Activated CD4-positive, alpha-beta memory T cell treated with anti-CD3 and anti-CD28 coated beads for 36 hours (primary cell): ENCODE data around the gene ACOT4. TPM values are rescaled to one million over a fixed set of nuclear protein-coding genes. Genes with fewer than 3 reads are reported as not detected.
"Not testable (repeated sequence)": the region's sequence is repeated elsewhere in the genome, so short reads cannot be mapped to it uniquely, and the experiment has no call there.

Source experiments
- CTCF ChIA-PET: fragments of 350-600 bp; sonication (Branson Sonifier 250); formaldehyde crosslinking; loops from one replicate; lab custom pipeline; 2021; ENCODE audit warnings: antibody characterized with exemption, inconsistent platforms; lab: Charles Lee
- POLR2A ChIA-PET: fragments of 350-600 bp; sonication (Branson Sonifier 250); formaldehyde crosslinking; loops from one replicate; lab custom pipeline; 2021; ENCODE audit warnings: antibody characterized with exemption; lab: Charles Lee
- DNase-seq: peaks from one replicate; pipeline ENCODE4 v3.0.0-alpha.2; 2020
- H3K27ac Mint-ChIP-seq: one replicate; pipeline ENCODE4 v1.8.0; 2021; ENCODE audit warnings: mixed read lengths
- H3K27me3 Mint-ChIP-seq: one replicate; pipeline ENCODE4 v1.8.0; 2021; ENCODE audit warnings: mixed read lengths
- H3K36me3 Mint-ChIP-seq: one replicate; pipeline ENCODE4 v1.8.0; 2021; ENCODE audit warnings: mixed read lengths
- H3K4me1 Mint-ChIP-seq: one replicate; pipeline ENCODE4 v1.8.0; 2021; ENCODE audit warnings: low read depth, mixed read lengths
- H3K4me3 Mint-ChIP-seq: one replicate; pipeline ENCODE4 v1.8.0; 2021; ENCODE audit warnings: mild to moderate bottlenecking, mixed read lengths
- H3K9me3 Mint-ChIP-seq: one replicate; pipeline ENCODE4 v1.8.0; 2021; ENCODE audit warnings: mixed read lengths
- intact Hi-C: fragments of 100-400 bp; cut with micrococcal nuclease; formaldehyde crosslinking; loops from one replicate; pipeline ENCODE4 v1.15.1; 2023
- total RNA-seq, 2 experiments: library from RNA; stranded (reverse); gene quantifications; one replicate each; pipeline ENCODE4 v1.2.3, GENCODE V29; 2021

Gene ACOT4
- total RNA-seq, 2 experiments from 2014 or later = 3.2 to 3.3 TPM

- H3K4me3 Mint-ChIP-seq, DNase-seq, CTCF ChIA-PET, H3K27me3 Mint-ChIP-seq, H3K27ac Mint-ChIP-seq, H3K4me1 Mint-ChIP-seq, H3K9me3 Mint-ChIP-seq, intact Hi-C loops, POLR2A ChIA-PET, H3K36me3 Mint-ChIP-seq: not testable (repeated sequence)
Observed at GRCh38 chr14:73582102-73582979, 9.3 kb upstream of the ACOT4 start.

GRCh38 chr14:73588695-73589094, 3.0 kb upstream of the ACOT4 start:
- no peak for DNase-seq
- intact Hi-C loops = no loop called here
- POLR2A ChIA-PET = no interaction called here
- CTCF ChIA-PET = no interaction called here
- peaks cover 13% of the 10 kb centered on the region for H3K4me1 Mint-ChIP-seq
- peaks cover 3% of the 10 kb centered on the region for H3K9me3 Mint-ChIP-seq
- no peak overlapping the region for H3K4me3 Mint-ChIP-seq
- no peaks in the 10 kb centered on the region for H3K36me3 Mint-ChIP-seq
- H3K27ac Mint-ChIP-seq = no peak overlapping the region
- H3K27me3 Mint-ChIP-seq = no peaks in the 10 kb centered on the region

GRCh38 chr14:73589116-73589515, 2.6 kb upstream of the ACOT4 start:
- H3K9me3 Mint-ChIP-seq = peaks cover 3% of the 10 kb centered on the region
- no peaks in the 10 kb centered on the region for H3K36me3 Mint-ChIP-seq
- intact Hi-C loops = no loop called here
- H3K4me1 Mint-ChIP-seq = peaks cover 15% of the 10 kb centered on the region
- DNase-seq = no peak
- no peak overlapping the region for H3K27ac Mint-ChIP-seq
- no peaks in the 10 kb centered on the region for H3K27me3 Mint-ChIP-seq
- ChIA-PET CTCF (interaction anchor here (1.6 kb wide), 1 partner anchor 19 kb away, joined by 6 read pairs; no protein-coding TSS in a partner anchor), POLR2A (interaction anchor here (0.9 kb wide), 1 partner anchor 98 kb away, joined by 4 read pairs; the partner anchor contains the start of gene RIOX1)
- H3K4me3 Mint-ChIP-seq = no peak overlapping the region

GRCh38 chr14:73590673-73591004, 1.0 kb upstream of the ACOT4 start:
- H3K27ac Mint-ChIP-seq, DNase-seq, H3K27me3 Mint-ChIP-seq, H3K36me3 Mint-ChIP-seq, POLR2A ChIA-PET, H3K4me3 Mint-ChIP-seq, H3K9me3 Mint-ChIP-seq: not testable (repeated sequence)
- intact Hi-C loops = loop anchor here (5.0 kb wide), 1 partner anchor 42 kb away; no protein-coding TSS in a partner anchor
- CTCF ChIA-PET = interaction anchor here (1.6 kb wide), 1 partner anchor 21 kb away, joined by 6 read pairs; no protein-coding TSS in a partner anchor
- peaks cover 15% of the 10 kb centered on the region for H3K4me1 Mint-ChIP-seq

- H3K36me3 Mint-ChIP-seq = peaks cover 7% of the 10 kb centered on the region
- no peak overlapping the region for H3K27ac Mint-ChIP-seq
- intact Hi-C loops = loop anchor here (5.0 kb wide), 1 partner anchor 38 kb away; no protein-coding TSS in a partner anchor
- ChIA-PET POLR2A (no interaction called here), CTCF (no interaction called here)
- H3K9me3 Mint-ChIP-seq = peaks cover 3% of the 10 kb centered on the region
- no peaks in the 10 kb centered on the region for H3K27me3 Mint-ChIP-seq
- DNase-seq = no peak
- peaks cover 15% of the 10 kb centered on the region for H3K4me1 Mint-ChIP-seq
- H3K4me3 Mint-ChIP-seq = no peak overlapping the region
Observed at GRCh38 chr14:73594491-73594890, 2.8 kb downstream of the ACOT4 start.

- POLR2A ChIA-PET = no interaction called here
- CTCF ChIA-PET = interaction anchor here (1.1 kb wide), 1 partner anchor 89 kb away, joined by 3 read pairs; no protein-coding TSS in a partner anchor
- H3K27ac Mint-ChIP-seq = no peak overlapping the region
Observed at GRCh38 chr14:73599499-73599898, 7.8 kb downstream of the ACOT4 start.

GRCh38 chr14:73602994-73603393, 11.3 kb downstream of the ACOT4 start:
- H3K4me3 Mint-ChIP-seq = no peak overlapping the region
- intact Hi-C loops = no loop called here
- CTCF ChIA-PET = no interaction called here
- peaks cover 4% of the 10 kb centered on the region for H3K4me1 Mint-ChIP-seq
- no peak overlapping the region for H3K27ac Mint-ChIP-seq
- POLR2A ChIA-PET = no interaction called here
- H3K9me3 Mint-ChIP-seq = peaks cover 3% of the 10 kb centered on the region
- DNase-seq = no peak
- H3K27me3 Mint-ChIP-seq = peaks cover 7% of the 10 kb centered on the region
- no peaks in the 10 kb centered on the region for H3K36me3 Mint-ChIP-seq

More at GRCh38 chr14:73599499-73599898, 7.8 kb downstream of the ACOT4 start:
- intact Hi-C loops = no loop called here
- no peak overlapping the region for H3K4me3 Mint-ChIP-seq
- H3K36me3 Mint-ChIP-seq = peaks cover 7% of the 10 kb centered on the region
- H3K4me1 Mint-ChIP-seq = no peaks in the 10 kb centered on the region
- H3K9me3 Mint-ChIP-seq = no peaks in the 10 kb centered on the region
- no peak for DNase-seq
- H3K27me3 Mint-ChIP-seq = no peaks in the 10 kb centered on the region

GRCh38 chr14:73606271-73606670, 14.6 kb downstream of the ACOT4 start:
- DNase-seq = no peak
- Mint-ChIP-seq H3K9me3 (peaks cover 3% of the 10 kb centered on the region), H3K4me3 (no peak overlapping the region), H3K36me3 (no peaks in the 10 kb centered on the region), H3K27me3 (peaks cover 7% of the 10 kb centered on the region), H3K27ac (no peak overlapping the region), H3K4me1 (peaks cover 4% of the 10 kb centered on the region)
- ChIA-PET POLR2A (no interaction called here), CTCF (interaction anchor here (0.7 to 1.3 kb wide), 2 partner anchors 98 to 413 kb away, joined by 3 to 5 read pairs; no protein-coding TSS in a partner anchor)
- intact Hi-C loops = no loop called here

GRCh38 chr14:73607241-73607640, 15.6 kb downstream of the ACOT4 start:
- Mint-ChIP-seq H3K9me3 (peaks cover 3% of the 10 kb centered on the region), H3K27ac (no peak overlapping the region), H3K4me1 (peaks cover 7% of the 10 kb centered on the region), H3K36me3 (no peaks in the 10 kb centered on the region), H3K4me3 (no peak overlapping the region), H3K27me3 (peaks cover 7% of the 10 kb centered on the region)
- intact Hi-C loops = no loop called here
- DNase-seq = no peak
- ChIA-PET CTCF (no interaction called here), POLR2A (no interaction called here)

GRCh38 chr14:73610687-73611086, 19.0 kb downstream of the ACOT4 start:
- no peak for DNase-seq
- H3K27ac Mint-ChIP-seq = no peak overlapping the region
- intact Hi-C loops = no loop called here
- no peak overlapping the region for H3K4me3 Mint-ChIP-seq
- ChIA-PET POLR2A (no interaction called here), CTCF (no interaction called here)
- H3K9me3 Mint-ChIP-seq = no peaks in the 10 kb centered on the region
- H3K4me1 Mint-ChIP-seq = peaks cover 8% of the 10 kb centered on the region
- H3K27me3 Mint-ChIP-seq = peaks cover 4% of the 10 kb centered on the region
- no peaks in the 10 kb centered on the region for H3K36me3 Mint-ChIP-seq

GRCh38 chr14:73612339-73613045, 20.8 kb downstream of the ACOT4 start, which contains the start of gene ACOT6:
ACOT6 (plus strand) TSS chr14:73612517; CDS start chr14:73612572, 55 bp downstream.
- Mint-ChIP-seq H3K27ac (no peak within 1 kb of the TSS), H3K4me1 (peaks cover 3% of the 10 kb centered on the region), H3K4me3 (peak within 1 kb of the TSS; percentile 71), H3K9me3 (no peaks in the 10 kb centered on the region), H3K36me3 (no peaks in the 10 kb centered on the region), H3K27me3 (peaks cover 1% of the 10 kb centered on the region)
- intact Hi-C loops = no loop called here
- ChIA-PET POLR2A (interaction anchor here (0.6 to 1.5 kb wide), 7 partner anchors 32 to 472 kb away, joined by 3 to 7 read pairs (median 3); partner anchors contain the start of genes ACOT2, ALDH6A1, DNAL1 and LIN52), CTCF (interaction anchor here (0.7 to 2.2 kb wide), 8 partner anchors 15 to 255 kb away, joined by 3 to 10 read pairs (median 4); partner anchors contain the start of gene ACOT4)
- peak; percentile 72 for DNase-seq

- peaks cover 1% of the 10 kb centered on the region for H3K27me3 Mint-ChIP-seq
- no peaks in the 10 kb centered on the region for H3K9me3 Mint-ChIP-seq
- H3K4me3 Mint-ChIP-seq = peak overlapping the region; percentile 70
- intact Hi-C loops = no loop called here
- H3K4me1 Mint-ChIP-seq = peaks cover 3% of the 10 kb centered on the region
- ChIA-PET CTCF (interaction anchor here (1.0 to 2.2 kb wide), 7 partner anchors 14 to 255 kb away, joined by 3 to 10 read pairs (median 5); partner anchors contain the start of gene ACOT4), POLR2A (interaction anchor here (0.6 to 1.5 kb wide), 6 partner anchors 32 to 471 kb away, joined by 3 to 7 read pairs (median 3); partner anchors contain the start of genes ACOT2, ALDH6A1, DNAL1 and LIN52)
- no peak overlapping the region for H3K27ac Mint-ChIP-seq
- no peak for DNase-seq
- no peaks in the 10 kb centered on the region for H3K36me3 Mint-ChIP-seq
Observed at GRCh38 chr14:73613046-73613383, 21.3 kb downstream of the ACOT4 start.
